ENCODE data around the gene KCNE4. TPM values are rescaled to one million over a fixed set of nuclear protein-coding genes. Genes with fewer than 3 reads are reported as not detected.

Gene KCNE4
- total RNA-seq, 4 donors from 2014 or later = 1.9 to 16.6 (median 10.3) TPM

DNA sequence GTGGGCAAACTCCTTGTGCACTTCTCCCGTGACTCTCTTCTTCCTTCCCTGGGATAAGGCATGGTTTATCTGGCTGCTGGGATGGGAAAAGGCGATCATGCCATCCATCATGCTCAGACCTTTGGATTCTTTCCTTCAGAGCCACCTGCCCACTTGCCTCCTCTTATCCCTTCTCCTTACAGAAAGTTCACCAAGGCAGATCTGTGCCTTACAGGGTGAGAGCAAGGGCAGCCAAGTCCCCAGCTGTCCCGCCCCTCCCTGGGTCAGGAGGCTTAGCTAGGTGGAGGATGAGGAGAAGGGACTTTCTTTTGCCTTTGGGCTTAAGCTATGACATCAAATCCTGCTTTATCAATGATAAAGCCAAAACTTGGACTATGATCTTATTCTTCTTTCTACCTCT, 47.6 kb downstream of the KCNE4 start:
- no peak for DNase-seq (ENCODE audit: low spot score)
- no peak for TF ChIP-seq CTCF (IDR thresholded peaks at IDR 0.05)
- ATAC-seq (ENCODE audit: low FRiP score) = no peak

GRCh38 chr2:223100061-223100511, 48.1 kb downstream of the KCNE4 start:
- no peak for TF ChIP-seq CTCF (IDR thresholded peaks at IDR 0.05)
- ATAC-seq (ENCODE audit: low FRiP score) (peak; percentile 60), DNase-seq (ENCODE audit: low spot score) (no peak)

GRCh38 chr2:223101340-223102039, 49.5 kb downstream of the KCNE4 start:
- ATAC-seq (ENCODE audit: low FRiP score) (no peak), DNase-seq (ENCODE audit: low spot score) (no peak)
- no peak for TF ChIP-seq CTCF (IDR thresholded peaks at IDR 0.05)

DNA sequence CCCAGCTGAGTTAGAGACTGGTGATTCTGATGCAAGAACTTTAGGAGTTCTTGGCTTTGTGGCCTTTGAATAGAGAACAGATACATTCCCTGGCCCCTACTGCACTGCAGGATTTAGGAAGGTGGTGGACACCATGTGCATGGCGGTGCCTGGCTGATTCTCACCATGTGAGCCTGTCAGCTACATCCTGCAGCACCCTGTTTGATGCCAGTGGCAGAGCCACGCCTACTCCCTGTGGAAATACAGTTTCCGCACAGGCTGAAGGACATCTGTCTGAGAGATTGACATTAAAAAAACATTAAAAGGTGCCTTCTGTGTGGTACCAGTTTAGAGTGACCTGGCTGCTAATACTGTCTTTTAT, 50.0 kb downstream of the KCNE4 start:
- TF ChIP-seq CTCF (IDR thresholded peaks at IDR 0.05) = no peak
- ATAC-seq (ENCODE audit: low FRiP score) = no peak
- no peak for DNase-seq (ENCODE audit: low spot score)

GRCh38 chr2:223102450-223102849, 50.5 kb downstream of the KCNE4 start:
- no peak for TF ChIP-seq CTCF (IDR thresholded peaks at IDR 0.05)
- DNase-seq (ENCODE audit: low spot score) (no peak), ATAC-seq (ENCODE audit: low FRiP score) (peak; percentile 45)

- DNase-seq (ENCODE audit: low spot score) (no peak), ATAC-seq (ENCODE audit: low FRiP score) (no peak)
- TF ChIP-seq CTCF (IDR thresholded peaks at IDR 0.05) = no peak
These were observed 52.5 kb downstream of the KCNE4 start for GRCh38 chr2:223104336-223105132.

Other genes with a start within 250 kb of the KCNE4 start
- 10 to 100 TPM; 42.4 to 72.2 (median 62.2) TPM for gene ACSL3, start 191.2 kb upstream of the KCNE4 start, total RNA-seq